ENCODE measurements around the gene ZDHHC17.

ZDHHC17 gene

GRCh38 chr12:76879710-76880518 is 116.0 kb downstream of the ZDHHC17 start:
- no peak for ATAC-seq

- no peak for ATAC-seq
These were observed 116.7 kb downstream of the ZDHHC17 start for GRCh38 chr12:76880519-76881023.

GRCh38 chr12:76881142-76881541 is 117.2 kb downstream of the ZDHHC17 start:
- no peak for ATAC-seq

GRCh38 chr12:76882367-76882766 is 118.5 kb downstream of the ZDHHC17 start:
- ATAC-seq, result no peak

- no peak for ATAC-seq
These were observed 119.2 kb downstream of the ZDHHC17 start for GRCh38 chr12:76883151-76883550.

- ATAC-seq, result no peak
These were observed 119.9 kb downstream of the ZDHHC17 start for GRCh38 chr12:76883811-76884210.

GRCh38 chr12:76888775-76889174 is 124.9 kb downstream of the ZDHHC17 start:
- ATAC-seq, result no peak

GRCh38 chr12:76890151-76891143 is 126.5 kb downstream of the ZDHHC17 start:
- peak in 1 of 2 donors; percentile 49 for ATAC-seq

GRCh38 chr12:76891609-76892008 is 127.7 kb downstream of the ZDHHC17 start:
- ATAC-seq, result peak in 1 of 2 donors; percentile 30

- ATAC-seq, result peak in 1 of 2 donors; percentile 15
These were observed 131.9 kb downstream of the ZDHHC17 start for GRCh38 chr12:76895796-76896195.

- peak in 1 of 2 donors; percentile 19 for ATAC-seq
These were observed 132.4 kb downstream of the ZDHHC17 start for GRCh38 chr12:76896274-76896673.

- ATAC-seq, result no peak
These were observed 134.5 kb downstream of the ZDHHC17 start for GRCh38 chr12:76898442-76898841.

- no peak for ATAC-seq
These were observed 135.6 kb downstream of the ZDHHC17 start for GRCh38 chr12:76899522-76899921.

- no peak for ATAC-seq
These were observed 137.9 kb downstream of the ZDHHC17 start for GRCh38 chr12:76901628-76902380.

All from activated CD4-positive, CD25-positive, alpha-beta regulatory T cell treated with anti-CD3 and anti-CD28 coated beads, Interleukin-2, amount 50 U/mL, for 24 hours (primary cell).